ENCODE results near the gene PDE4D. TPM values are rescaled to one million over a fixed set of nuclear protein-coding genes. Genes with fewer than 3 reads are reported as not detected.

Gene PDE4D
- total and polyA plus RNA-seq, 11 donors, result 5.2 to 68.3 (median 42.1) TPM

DNA sequence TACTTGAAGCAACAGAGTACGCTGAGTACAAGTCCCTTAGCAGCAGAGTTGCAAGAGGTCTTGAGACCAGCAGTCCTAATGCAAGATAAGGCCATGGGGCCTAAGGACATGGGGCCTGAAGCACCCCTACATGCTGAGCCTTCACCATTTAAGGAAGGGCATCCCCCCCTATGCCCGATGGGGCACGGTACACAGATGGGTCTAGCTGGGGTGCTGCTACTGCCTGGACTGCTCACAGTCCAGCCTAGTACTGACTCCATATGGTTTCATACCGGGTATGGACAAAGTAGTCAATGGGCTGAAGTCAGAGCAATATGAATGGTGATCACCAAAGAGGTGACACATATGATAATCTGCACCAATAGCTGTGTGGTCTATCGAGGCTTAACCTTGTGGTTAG, 178.3 kb downstream of the PDE4D start:
- TF ChIP-seq, protein P1, sequence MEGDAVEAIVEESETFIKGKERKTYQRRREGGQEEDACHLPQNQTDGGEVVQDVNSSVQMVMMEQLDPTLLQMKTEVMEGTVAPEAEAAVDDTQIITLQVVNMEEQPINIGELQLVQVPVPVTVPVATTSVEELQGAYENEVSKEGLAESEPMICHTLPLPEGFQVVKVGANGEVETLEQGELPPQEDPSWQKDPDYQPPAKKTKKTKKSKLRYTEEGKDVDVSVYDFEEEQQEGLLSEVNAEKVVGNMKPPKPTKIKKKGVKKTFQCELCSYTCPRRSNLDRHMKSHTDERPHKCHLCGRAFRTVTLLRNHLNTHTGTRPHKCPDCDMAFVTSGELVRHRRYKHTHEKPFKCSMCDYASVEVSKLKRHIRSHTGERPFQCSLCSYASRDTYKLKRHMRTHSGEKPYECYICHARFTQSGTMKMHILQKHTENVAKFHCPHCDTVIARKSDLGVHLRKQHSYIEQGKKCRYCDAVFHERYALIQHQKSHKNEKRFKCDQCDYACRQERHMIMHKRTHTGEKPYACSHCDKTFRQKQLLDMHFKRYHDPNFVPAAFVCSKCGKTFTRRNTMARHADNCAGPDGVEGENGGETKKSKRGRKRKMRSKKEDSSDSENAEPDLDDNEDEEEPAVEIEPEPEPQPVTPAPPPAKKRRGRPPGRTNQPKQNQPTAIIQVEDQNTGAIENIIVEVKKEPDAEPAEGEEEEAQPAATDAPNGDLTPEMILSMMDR (IDR thresholded peaks at IDR 0.05), result no peak
- 95 to 100% (median 96%) methylated on average over 4 to 5 of the region's 5 CpGs for WGBS, 4 donors
- Histone ChIP-seq H3K36me3 (no peaks in the 10 kb centered on the region), H3K4me1 (peaks cover 0 to under 1% (median 0%) of the 10 kb centered on the region in 12 donors), H3K27ac (no peak overlapping the region), H3K4me3 (no peak overlapping the region), H3K9me3 (peaks cover 0 to 3% (median 0%) of the 10 kb centered on the region in 12 donors), H3K27me3 (no peaks in the 10 kb centered on the region)
- DNase-seq, result no peak
- ATAC-seq, result no peak
- intact Hi-C loops (cut with DNase I), result no loop called here

DNA sequence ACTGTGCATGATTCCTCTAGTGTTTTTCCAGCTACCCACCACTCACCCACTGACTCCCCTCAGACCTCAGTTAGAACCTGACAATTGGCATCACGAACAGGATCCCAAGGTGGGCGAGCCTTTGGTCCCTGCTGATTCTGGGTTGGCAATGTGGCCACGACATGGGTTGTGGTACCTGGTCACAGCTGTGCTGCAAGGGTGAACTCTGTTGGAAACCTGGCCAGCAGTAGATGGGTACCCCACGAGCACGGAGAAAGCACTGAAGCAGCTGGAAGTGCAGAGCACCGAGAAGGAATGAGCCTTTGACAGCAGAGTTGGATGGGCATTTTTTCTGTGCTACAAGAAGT, 180.1 kb downstream of the PDE4D start:
- H3K27me3 ChIP-seq, result no peaks in the 10 kb centered on the region
- intact Hi-C loops (cut with DNase I), result no loop called here
- no peaks in the 10 kb centered on the region for H3K36me3 ChIP-seq
- WGBS, 4 donors, result 90 to 100% (median 96%) methylated on average over 6 of the region's 6 CpGs
- ATAC-seq (no peak), DNase-seq (no peak)
- H3K9me3 ChIP-seq, result peaks cover 0 to 3% (median 0%) of the 10 kb centered on the region in 12 donors
- H3K27ac ChIP-seq, result no peak overlapping the region
- H3K4me3 ChIP-seq, result no peak overlapping the region
- peaks cover 0 to 8% (median 0%) of the 10 kb centered on the region in 12 donors for H3K4me1 ChIP-seq
- TF ChIP-seq, protein P1 (IDR thresholded peaks at IDR 0.05), result no peak
- no peak for TF ChIP-seq POLR2A (IDR thresholded peaks at IDR 0.05)

DNA sequence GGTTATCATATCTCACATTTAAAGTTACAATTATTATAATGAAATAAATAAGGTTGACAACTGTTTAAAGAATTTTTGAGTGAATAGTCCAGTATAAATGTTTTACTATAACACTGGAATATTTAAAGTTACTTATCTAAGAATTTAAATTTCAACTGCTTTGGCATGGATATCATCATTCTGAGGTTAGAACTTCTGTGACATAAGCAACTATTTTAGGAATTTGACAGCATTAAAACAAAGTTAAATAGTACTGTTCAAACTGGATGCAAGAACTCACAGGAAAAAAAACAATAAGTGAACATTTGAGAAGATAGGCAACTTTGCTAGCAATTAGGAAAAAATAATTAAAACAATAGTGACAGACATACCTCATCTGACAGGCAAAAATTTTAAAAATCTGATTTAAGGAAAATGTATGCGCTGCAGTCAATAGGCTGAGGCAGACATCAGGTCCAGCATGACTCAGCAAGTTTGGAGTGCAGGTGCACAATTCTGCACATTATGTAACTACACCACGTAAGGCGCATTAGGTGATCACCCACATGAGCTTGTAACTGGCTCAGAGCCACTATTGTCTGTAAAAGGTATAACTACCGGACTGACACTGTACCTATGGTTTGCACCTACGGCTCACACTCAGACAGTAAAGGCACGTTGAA, 180.6 kb downstream of the PDE4D start:
- no peaks in the 10 kb centered on the region for H3K36me3 ChIP-seq
- H3K27me3 ChIP-seq, result no peaks in the 10 kb centered on the region
- H3K4me3 ChIP-seq, result no peak overlapping the region
- DNase-seq (no peak), ATAC-seq (no peak)
- 88 to 98% (median 97%) methylated on average over 6 of the region's 6 CpGs for WGBS, 4 donors
- H3K9me3 ChIP-seq, result peaks cover 0 to 3% (median 0%) of the 10 kb centered on the region in 12 donors
- H3K27ac ChIP-seq, result no peak overlapping the region
- intact Hi-C loops (cut with DNase I), result no loop called here
- TF ChIP-seq, protein P1 (IDR thresholded peaks at IDR 0.05), result no peak
- TF ChIP-seq POLR2A (IDR thresholded peaks at IDR 0.05), result no peak
- peaks cover 0 to 8% (median 0%) of the 10 kb centered on the region in 12 donors for H3K4me1 ChIP-seq

DNA sequence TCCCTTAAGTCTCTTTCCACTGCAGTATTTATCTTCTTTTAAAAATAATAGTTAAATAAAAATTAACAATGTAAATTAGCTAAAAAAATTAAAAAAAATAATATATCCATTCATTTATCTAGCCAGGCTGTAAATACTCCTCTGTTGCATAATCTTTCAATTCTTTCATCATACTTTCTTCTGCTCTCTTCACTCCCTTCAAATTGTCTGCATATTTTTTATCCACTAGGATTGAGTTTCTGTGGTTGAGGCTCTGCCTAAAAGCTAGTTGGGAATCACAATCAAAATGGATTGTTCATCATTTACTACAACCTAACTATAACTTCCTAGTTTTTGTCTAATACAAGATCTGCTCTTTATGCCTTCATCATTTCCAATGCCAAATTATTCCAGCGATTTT, 182.2 kb downstream of the PDE4D start:
- H3K27ac ChIP-seq, result peak overlapping the region in 1 of 12 donors; percentile 44
- TF ChIP-seq POLR2A (IDR thresholded peaks at IDR 0.05), result no peak
- TF ChIP-seq, protein P1 (IDR thresholded peaks at IDR 0.05), result no peak
- H3K9me3 ChIP-seq, result peaks cover 0 to 3% (median 0%) of the 10 kb centered on the region in 12 donors
- ATAC-seq, result no peak
- H3K36me3 ChIP-seq, result no peaks in the 10 kb centered on the region
- H3K4me3 ChIP-seq, result no peak overlapping the region
- intact Hi-C loops (cut with DNase I), result no loop called here
- peaks cover 0 to 8% (median 0%) of the 10 kb centered on the region in 12 donors for H3K4me1 ChIP-seq
- WGBS, 4 donors, result 61 to 83% (median 73%) methylated on average over 1 of the region's 1 CpG
- no peaks in the 10 kb centered on the region for H3K27me3 ChIP-seq
- no peak for DNase-seq

All from heart left ventricle (tissue), 16 donors.